NB4 (cell line): ENCODE data around the gene WNK1.

ENCODE experiments used
- DNase-seq: peaks from one replicate; pipeline ENCODE4 v3.0.0; 2010; ENCODE audit warnings: low read depth
- H3K4me3 ChIP-seq: one replicate; pipeline ENCODE4 v1.5.1; 2011; ENCODE audit warnings: mild to moderate bottlenecking, low read depth, low read length, moderate library complexity
- CTCF ChIP-seq: IDR thresholded peaks from one replicate; pipeline ENCODE4 v1.5.1; 2012; ENCODE audit warnings: low read depth, low read length
- MAX ChIP-seq: IDR thresholded peaks from 2 replicates; pipeline ENCODE4 v1.6.1; 2011; ENCODE audit warnings: low read depth, low read length
- MYC ChIP-seq: IDR thresholded peaks from 2 replicates; pipeline ENCODE4 v1.6.1; 2011; ENCODE audit warnings: low read depth, low read length
- POLR2A ChIP-seq: IDR thresholded peaks from 2 replicates; pipeline ENCODE4 v1.6.1; 2011; ENCODE audit warnings: mild to moderate bottlenecking; ENCODE audit not compliant: insufficient read length; ENCODE audit errors: extremely low read depth

WNK1 gene

GRCh38 chr12:759628-760027, 7.2 kb downstream of the WNK1 start:
- no peak overlapping the region for H3K4me3 ChIP-seq
- DNase-seq = no peak
- no peak for TF ChIP-seq MAX
- TF ChIP-seq POLR2A = no peak
- TF ChIP-seq CTCF = no peak
- no peak for TF ChIP-seq MYC

- TF ChIP-seq POLR2A = no peak
- no peak for TF ChIP-seq CTCF
- TF ChIP-seq MAX = no peak
- TF ChIP-seq MYC = no peak
- DNase-seq = no peak
- no peak overlapping the region for H3K4me3 ChIP-seq
Observed at GRCh38 chr12:761256-761655, 8.9 kb downstream of the WNK1 start.

- no peak overlapping the region for H3K4me3 ChIP-seq
- TF ChIP-seq MAX = no peak
- TF ChIP-seq CTCF = no peak
- no peak for TF ChIP-seq POLR2A
- no peak for TF ChIP-seq MYC
- no peak for DNase-seq
Observed at GRCh38 chr12:765840-766239, 13.5 kb downstream of the WNK1 start.

GRCh38 chr12:768434-768833, 16.1 kb downstream of the WNK1 start:
- TF ChIP-seq MYC (no peak), CTCF (no peak), MAX (no peak), POLR2A (no peak)
- DNase-seq = no peak
- no peak overlapping the region for H3K4me3 ChIP-seq

- DNase-seq = no peak
- no peak for TF ChIP-seq MYC
- TF ChIP-seq CTCF = no peak
- TF ChIP-seq MAX = no peak
- TF ChIP-seq POLR2A = no peak
- no peak overlapping the region for H3K4me3 ChIP-seq
Observed at GRCh38 chr12:770479-770878, 18.1 kb downstream of the WNK1 start.

GRCh38 chr12:772056-772697, 19.8 kb downstream of the WNK1 start:
- TF ChIP-seq CTCF (no peak), MAX (no peak), POLR2A (no peak), MYC (no peak)
- H3K4me3 ChIP-seq = no peak overlapping the region
- DNase-seq = no peak
